A673 (cell line): ENCODE data around the gene PSMD13.
"Not testable (repeated sequence)": the region's sequence is repeated elsewhere in the genome, so short reads cannot be mapped to it uniquely, and the experiment has no call there.

Source experiments
- CTCF ChIP-seq: fragments of 300-800, 200-600 bp; sonication (generic); conservative IDR thresholded peaks from 2 replicates; pipeline ENCODE4 v1.5.1; 2017; ENCODE audit warnings: low read depth, mild to moderate bottlenecking, antibody characterized with exemption, low read length, moderate library complexity, mixed read lengths
- EZH2 ChIP-seq: fragments of 200-600 bp; sonication (generic); IDR thresholded peaks from 2 replicates; pipeline ENCODE4 v1.6.1; 2017; ENCODE audit warnings: borderline replicate concordance, low read depth, mild to moderate bottlenecking, mixed read lengths, antibody characterized with exemption, low read length; ENCODE audit not compliant: poor library complexity, severe bottlenecking

GRCh38 chr11:238346-238745 lies 1.6 kb downstream of the PSMD13 start:
- not testable (repeated sequence) for TF ChIP-seq EZH2, CTCF
